IMR-90 (cell line): ENCODE measurements around the gene RAD21L1. TPM values are rescaled to one million over a fixed set of nuclear protein-coding genes. Genes with fewer than 3 reads are reported as not detected.

Experiments
- ATAC-seq: fragments of 200-7000 bp; cut with Tn5 transposase; 2 replicates; pipeline ENCODE4 v1.9.1; 2020; ENCODE audit warnings: low read depth, mild to moderate bottlenecking, moderate library complexity
- BruUV-seq: library from RNA; stranded (reverse); fragments of 400-500 nt; replicated peaks from 2 replicates; lab custom pipeline; 2021; lab: Mats Ljungman, UMichigan
- CTCF ChIA-PET: fragments of 300-600 bp; formaldehyde crosslinking; extraction: SDS; loops from one replicate; lab custom pipeline; 2021; ENCODE audit warnings: antibody characterized with exemption; lab: Yijun Ruan, JAX
- POLR2A ChIA-PET: fragments of 300-600 bp; sonication (Branson Sonifier 250); formaldehyde crosslinking; loops from one replicate; lab custom pipeline; 2022; ENCODE audit warnings: antibody characterized with exemption; ENCODE audit not compliant: unreplicated experiment; lab: Charles Lee
- DNase-seq: peaks from one replicate; pipeline ENCODE4 v3.0.0; 2013
- H2AFZ ChIP-seq: replicated peaks from 2 replicates; pipeline ENCODE3; 2013; ENCODE audit warnings: low read length, mild to moderate bottlenecking; ENCODE audit not compliant: poor library complexity
- H2AK5ac ChIP-seq: 2 replicates; pipeline ENCODE4 v1.6.1; 2013; ENCODE audit warnings: low read depth, low read length, inconsistent platforms
- H2AK9ac ChIP-seq: replicated peaks from 2 replicates; pipeline ENCODE3; 2013; ENCODE audit warnings: mild to moderate bottlenecking, low read depth, low read length, moderate library complexity; ENCODE audit not compliant: poor library complexity
- H2BK120ac ChIP-seq: 2 replicates; pipeline ENCODE4 v1.6.1; 2013; ENCODE audit warnings: low read depth, low read length, inconsistent platforms
- H2BK15ac ChIP-seq: 3 replicates; pipeline ENCODE4 v1.6.1; 2013; ENCODE audit warnings: low read depth, low read length, inconsistent platforms
- H2BK20ac ChIP-seq: 2 replicates; pipeline ENCODE4 v1.6.1; 2013; ENCODE audit warnings: low read depth, mild to moderate bottlenecking, inconsistent platforms, low read length, moderate library complexity
- H2BK5ac ChIP-seq: 2 replicates; pipeline ENCODE4 v1.6.1; 2013; ENCODE audit warnings: mild to moderate bottlenecking, low read depth, low read length, inconsistent platforms; ENCODE audit not compliant: poor library complexity, severe bottlenecking
- H3K14ac ChIP-seq: replicated peaks from 2 replicates; pipeline ENCODE4 v1.6.1; 2013; ENCODE audit warnings: low read depth, low read length, inconsistent platforms
- H3K18ac ChIP-seq: 2 replicates; pipeline ENCODE4 v1.6.1; 2013; ENCODE audit warnings: low read depth, low read length, control low read depth
- H3K23ac ChIP-seq: 2 replicates; pipeline ENCODE4 v1.6.1; 2013; ENCODE audit warnings: low read depth, low read length, inconsistent platforms
- H3K27ac ChIP-seq: 2 replicates; pipeline ENCODE4 v1.5.1; 2013; ENCODE audit warnings: mild to moderate bottlenecking, control low read depth, low read length; ENCODE audit not compliant: insufficient read depth
- H3K27me3 ChIP-seq: 2 replicates; pipeline ENCODE4 v1.6.1; 2013; ENCODE audit warnings: low read length; ENCODE audit not compliant: control insufficient read depth, insufficient read depth
- H3K36me3 ChIP-seq: 2 replicates; pipeline ENCODE4 v1.6.1; 2013; ENCODE audit warnings: low read length, mixed read lengths; ENCODE audit not compliant: control insufficient read depth, insufficient read depth
- H3K4ac ChIP-seq: 2 replicates; pipeline ENCODE4 v1.6.1; 2013; ENCODE audit warnings: low read depth, low read length, inconsistent platforms
- H3K4me1 ChIP-seq: 2 replicates; pipeline ENCODE4 v1.6.1; 2013; ENCODE audit warnings: low read length, mixed read lengths; ENCODE audit not compliant: control insufficient read depth, insufficient read depth
- H3K4me2 ChIP-seq: 2 replicates; pipeline ENCODE4 v1.6.1; 2013; ENCODE audit warnings: low read depth, mild to moderate bottlenecking, control low read depth, low read length, moderate library complexity
- H3K4me3 ChIP-seq: 2 replicates; pipeline ENCODE4 v1.5.1; 2013; ENCODE audit warnings: low read depth, mild to moderate bottlenecking, control low read depth, low read length, moderate library complexity; ENCODE audit not compliant: insufficient read depth
- H3K56ac ChIP-seq: 2 replicates; pipeline ENCODE4 v1.6.1; 2013; ENCODE audit warnings: low read length, inconsistent platforms; ENCODE audit not compliant: insufficient read depth; ENCODE audit errors: extremely low read depth
- H3K79me1 ChIP-seq, 2 experiments: 2 replicates each; pipeline ENCODE4 v1.6.1; 2013; ENCODE audit warnings: low read length in 2 of 2, inconsistent platforms in 1 of 2, low read depth in 1 of 2
- H3K9ac ChIP-seq: 2 replicates; pipeline ENCODE4 v1.6.1; 2013; ENCODE audit warnings: low read depth, low read length, control low read depth
- H3K9me1 ChIP-seq: 2 replicates; pipeline ENCODE4 v1.6.1; 2013; ENCODE audit warnings: low read length, inconsistent platforms; ENCODE audit not compliant: insufficient read depth
- H3K9me3 ChIP-seq: 2 replicates; pipeline ENCODE4 v1.6.1; 2013; ENCODE audit warnings: low read length; ENCODE audit not compliant: control insufficient read depth, insufficient read depth
- H4K20me1 ChIP-seq: 2 replicates; pipeline ENCODE4 v1.6.1; 2013; ENCODE audit warnings: low read length, inconsistent platforms; ENCODE audit not compliant: insufficient read depth
- H4K5ac ChIP-seq: 2 replicates; pipeline ENCODE4 v1.6.1; 2013; ENCODE audit warnings: mild to moderate bottlenecking, low read depth, low read length, control low read depth
- H4K8ac ChIP-seq, 2 experiments: 2 replicates each; pipeline ENCODE4 v1.6.1; 2013; ENCODE audit warnings: low read depth in 2 of 2, low read length in 2 of 2, control low read depth in 1 of 2, inconsistent platforms in 1 of 2
- H4K91ac ChIP-seq: 2 replicates; pipeline ENCODE4 v1.6.1; 2013; ENCODE audit warnings: low read depth, low read length, inconsistent platforms; ENCODE audit not compliant: insufficient read depth
- BHLHE40 ChIP-seq: fragments of 150-350 bp; IDR thresholded peaks from 2 replicates; pipeline ENCODE4 v1.6.1; 2016; ENCODE audit warnings: mild to moderate bottlenecking, low read depth, low read length
- CEBPB ChIP-seq: IDR thresholded peaks from 2 replicates; pipeline ENCODE4 v1.6.1; 2012; ENCODE audit warnings: low read depth, low read length, improper control_type of control experiment
- CHD1 ChIP-seq: IDR thresholded peaks from 2 replicates; pipeline ENCODE4 v1.6.1; 2012; ENCODE audit warnings: low read depth, low read length, improper control_type of control experiment
- ELK1 ChIP-seq: fragments of 150-350 bp; IDR thresholded peaks from 2 replicates; pipeline ENCODE4 v1.6.1; 2016; ENCODE audit warnings: low read depth, mild to moderate bottlenecking, low read length, moderate library complexity, borderline replicate concordance
- FOS ChIP-seq: fragments of 150-350 bp; IDR thresholded peaks from 2 replicates; pipeline ENCODE4 v1.6.1; 2016; ENCODE audit warnings: low read depth, low read length
- MAFK ChIP-seq: IDR thresholded peaks from 2 replicates; pipeline ENCODE4 v1.6.1; 2012; ENCODE audit warnings: low read depth, low read length, improper control_type of control experiment
- MAZ ChIP-seq: IDR thresholded peaks from 2 replicates; pipeline ENCODE4 v1.6.1; 2012; ENCODE audit warnings: low read depth, mild to moderate bottlenecking, low read length, improper control_type of control experiment, moderate library complexity, borderline replicate concordance
- MXI1 ChIP-seq: IDR thresholded peaks from 2 replicates; pipeline ENCODE4 v1.6.1; 2012; ENCODE audit warnings: low read depth, mild to moderate bottlenecking, low read length, moderate library complexity, borderline replicate concordance
- NFE2L2 ChIP-seq: fragments of 150-350 bp; IDR thresholded peaks from 2 replicates; pipeline ENCODE4 v1.6.1; 2016; ENCODE audit warnings: low read depth, mild to moderate bottlenecking, low read length
- POLR2A ChIP-seq: IDR thresholded peaks from 2 replicates; pipeline ENCODE4 v1.6.1; 2012; ENCODE audit warnings: mild to moderate bottlenecking, low read depth, low read length
- RAD21 ChIP-seq: IDR thresholded peaks from 2 replicates; pipeline ENCODE4 v1.6.1; 2012; ENCODE audit warnings: low read length, improper control_type of control experiment
- RCOR1 ChIP-seq: IDR thresholded peaks from 2 replicates; pipeline ENCODE4 v1.6.1; 2012; ENCODE audit warnings: mild to moderate bottlenecking, low read length, improper control_type of control experiment; ENCODE audit not compliant: insufficient replicate concordance
- RFX5 ChIP-seq: IDR thresholded peaks from 2 replicates; pipeline ENCODE4 v1.8.0; 2012; ENCODE audit warnings: low read depth, mild to moderate bottlenecking, low read length, moderate library complexity
- SMC3 ChIP-seq: fragments of 150-350 bp; IDR thresholded peaks from 2 replicates; pipeline ENCODE4 v1.6.1; 2016; ENCODE audit warnings: low read depth, mild to moderate bottlenecking, antibody characterized with exemption, low read length, moderate library complexity
- WGBS, 2 experiments: methylation state at CpG; one replicate each; pipeline versions ENCODE4 v1.1.5 to v1.1.7; 2013; ENCODE audit warnings: missing lambda C conversion rate in 2 of 2; ENCODE audit not compliant: insufficient read length in 1 of 2; ENCODE audit errors: extremely low coverage in 2 of 2; 5-methylcytosine and 5-hydroxymethylcytosine counted together
- dilution Hi-C: fragments of 300-500 bp; cut with HindIII; formaldehyde crosslinking; loops from one replicate; pipeline ENCODE4 v1.14.3; 2018; ENCODE audit warnings: low sequenced_read_pairs; ENCODE audit not compliant: unreplicated experiment
- in situ Hi-C: fragments of 300-500 bp; cut with MboI; formaldehyde crosslinking; loops from 3 replicates; pipeline ENCODE4 v1.14.3; 2019; ENCODE audit warnings: low sequenced_read_pairs, inconsistent platforms, mixed read lengths
- intact Hi-C: fragments of 100-400 bp; cut with micrococcal nuclease; formaldehyde crosslinking; loops from 2 replicates; pipeline ENCODE4 v1.10.0; 2022
- polyA plus RNA-seq, 3 experiments: library from polyadenylated mRNA; depleted of rRNA; stranded (reverse); fragments of >200 nt; gene quantifications; 2 replicates each; pipeline ENCODE4 v1.2.3, GENCODE V29; 2012; ENCODE audit warnings: low replicate concordance in 1 of 3
- total RNA-seq: library from RNA; depleted of rRNA; stranded (reverse); fragments of >200 nt; gene quantifications from 2 replicates; pipeline ENCODE4 v1.2.3, GENCODE V29; 2012
- TF ChIP-seq, protein P1 (sequence below): fragments of 150-350 bp; IDR thresholded peaks from 2 replicates; pipeline ENCODE4 v1.6.1; 2017; ENCODE audit warnings: mild to moderate bottlenecking, antibody characterized with exemption, low read length, low read depth
- TF ChIP-seq, protein P2 (sequence below): conservative IDR thresholded peaks from 2 replicates; pipeline ENCODE4 v1.5.1; 2012; ENCODE audit warnings: mild to moderate bottlenecking, low read depth, low read length, improper control_type of control experiment

The RAD21L1 gene
- total and polyA plus RNA-seq, 2 of the 4 experiments (the other 2 are of a cell fraction): not detected

DNA sequence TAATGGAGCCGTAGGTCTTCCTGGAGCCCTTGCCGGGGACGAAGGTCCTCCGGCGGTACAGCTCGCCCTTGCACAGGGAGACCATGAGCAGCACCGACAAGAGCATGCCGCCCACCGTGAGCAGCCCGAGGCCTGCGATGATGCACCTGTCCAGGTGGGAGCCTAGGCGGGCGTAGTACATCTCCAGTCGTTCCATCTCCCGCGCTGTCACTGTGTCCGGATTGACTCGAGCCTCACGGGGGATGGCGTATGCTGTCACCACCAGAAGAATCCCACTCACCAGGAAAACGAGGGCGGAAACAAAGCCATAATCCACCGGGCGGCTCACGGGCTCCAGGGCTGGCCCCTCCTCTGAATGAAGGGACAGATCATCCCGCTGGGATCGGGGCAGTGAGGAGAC is 44.9 kb upstream of the RAD21L1 start:
- Histone ChIP-seq H3K27ac (no peak overlapping the region), H3K14ac (no peak overlapping the region), H2AFZ (no peak overlapping the region), H3K4me2 (no peak overlapping the region), H3K4me3 (no peak overlapping the region), H3K9me1 (peaks cover 3% of the 10 kb centered on the region; the same call in 1 of the 2 replicates), H4K8ac (no peak overlapping the region), H3K4ac (no peak overlapping the region), H2BK15ac (no peak overlapping the region), H2BK20ac (no peak overlapping the region), H3K23ac (no peak overlapping the region), H3K4me1 (no peaks in the 10 kb centered on the region), H4K20me1 (no peaks in the 10 kb centered on the region; the same call in 1 of the 2 replicates), H3K36me3 (peaks cover under 1% of the 10 kb centered on the region; the same call in 1 of the 2 replicates), H2AK9ac (no peak overlapping the region), H3K9ac (no peak overlapping the region), H2BK5ac (no peak overlapping the region), H3K18ac (no peak overlapping the region), H4K5ac (no peak overlapping the region), H2BK120ac (no peak overlapping the region), H2AK5ac (no peak overlapping the region), H3K79me1 (no peaks in the 10 kb centered on the region), H3K27me3 (peaks cover 29% of the 10 kb centered on the region), H3K56ac (no peak overlapping the region), H4K91ac (no peak overlapping the region), H3K9me3 (no peaks in the 10 kb centered on the region)
- dilution Hi-C loops (no loop called here), intact Hi-C loops (no loop called here), in situ Hi-C loops (no loop called here)
- no peak for ATAC-seq
- no TSS peak for BruUV-seq
- 95% methylated on average over 7 of the region's 27 CpGs; no CpG with 5 or more reads in 1 of the 2 experiments for WGBS, 2 experiments
- POLR2A ChIA-PET: no interaction called here
- no peak for TF ChIP-seq CEBPB
- TF ChIP-seq MAZ: no peak
- TF ChIP-seq SMC3: no peak
- no peak for TF ChIP-seq RFX5
- TF ChIP-seq MXI1: no peak
- no peak for TF ChIP-seq RAD21
- no peak for TF ChIP-seq NFE2L2
- TF ChIP-seq MAFK: no peak
- TF ChIP-seq ELK1: no peak
- no peak for TF ChIP-seq FOS
- no peak for TF ChIP-seq BHLHE40
- no peak for TF ChIP-seq RCOR1
- TF ChIP-seq, protein P1, sequence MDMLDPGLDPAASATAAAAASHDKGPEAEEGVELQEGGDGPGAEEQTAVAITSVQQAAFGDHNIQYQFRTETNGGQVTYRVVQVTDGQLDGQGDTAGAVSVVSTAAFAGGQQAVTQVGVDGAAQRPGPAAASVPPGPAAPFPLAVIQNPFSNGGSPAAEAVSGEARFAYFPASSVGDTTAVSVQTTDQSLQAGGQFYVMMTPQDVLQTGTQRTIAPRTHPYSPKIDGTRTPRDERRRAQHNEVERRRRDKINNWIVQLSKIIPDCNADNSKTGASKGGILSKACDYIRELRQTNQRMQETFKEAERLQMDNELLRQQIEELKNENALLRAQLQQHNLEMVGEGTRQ: no peak
- TF ChIP-seq, protein P2, sequence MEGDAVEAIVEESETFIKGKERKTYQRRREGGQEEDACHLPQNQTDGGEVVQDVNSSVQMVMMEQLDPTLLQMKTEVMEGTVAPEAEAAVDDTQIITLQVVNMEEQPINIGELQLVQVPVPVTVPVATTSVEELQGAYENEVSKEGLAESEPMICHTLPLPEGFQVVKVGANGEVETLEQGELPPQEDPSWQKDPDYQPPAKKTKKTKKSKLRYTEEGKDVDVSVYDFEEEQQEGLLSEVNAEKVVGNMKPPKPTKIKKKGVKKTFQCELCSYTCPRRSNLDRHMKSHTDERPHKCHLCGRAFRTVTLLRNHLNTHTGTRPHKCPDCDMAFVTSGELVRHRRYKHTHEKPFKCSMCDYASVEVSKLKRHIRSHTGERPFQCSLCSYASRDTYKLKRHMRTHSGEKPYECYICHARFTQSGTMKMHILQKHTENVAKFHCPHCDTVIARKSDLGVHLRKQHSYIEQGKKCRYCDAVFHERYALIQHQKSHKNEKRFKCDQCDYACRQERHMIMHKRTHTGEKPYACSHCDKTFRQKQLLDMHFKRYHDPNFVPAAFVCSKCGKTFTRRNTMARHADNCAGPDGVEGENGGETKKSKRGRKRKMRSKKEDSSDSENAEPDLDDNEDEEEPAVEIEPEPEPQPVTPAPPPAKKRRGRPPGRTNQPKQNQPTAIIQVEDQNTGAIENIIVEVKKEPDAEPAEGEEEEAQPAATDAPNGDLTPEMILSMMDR: no peak
- no peak for TF ChIP-seq CHD1
- no peak for TF ChIP-seq POLR2A
- CTCF ChIA-PET: no interaction called here
- no peak for DNase-seq
